Heart left ventricle (tissue), 13 donors: Measurements from ENCODE around the gene MICA.

Experiments
- POLR2A ChIP-seq, 2 donors: fragments of 450-650 bp; IDR thresholded peaks; one replicate each; pipeline ENCODE4 v1.6.1; 2017; ENCODE audit warnings: antibody characterized with exemption in 2 of 2, mild to moderate bottlenecking in 2 of 2, moderate library complexity in 2 of 2
- TF ChIP-seq, protein P1 (sequence below), 12 donors: fragments of 200-600 bp; sonication (generic) in 4 of 12; IDR thresholded peaks; one replicate each; pipeline versions ENCODE4 v1.5.0 to v1.8.0; 2018 to 2022; ENCODE audit warnings: antibody characterized with exemption in 12 of 12, mild to moderate bottlenecking in 5 of 12
- donor health status: ischemic (EF 13 %, LVEDD 7.1; RV severe dilation, severe dysfunction).
- donor health status: DM: no; HTN: yes; CAD: no.
- donor health status: DM: no; HTN: no; CAD: no.
- donor health status: ischemic (EF 25% LVEDD 6.9; RV normal size, moderate dysfunction).
- donor health status: ischemic (EF 25% LVEDD 5.7; RV mildly dilated, moderate dysfunction).
- donor health status: ischemic (EF 35%, LVEDD 5.7; RV mildly dilated, moderate dysfunction).
- donor health status: nonischemic (EF 11% LVEDD 7.7; RV severe dilation, severe dysfunction).
- donor health status: DM: yes; HTN: yes; CAD: no.
- donor health status: PGD.
- donor health status: ischemic (EF 29% LVEDD 5.4; RV normal size, mild dysfunction).
- donor health status: nonischemic (EF 23%, LVEDD 6.1; RV moderate dilation, normal function).

DNA sequence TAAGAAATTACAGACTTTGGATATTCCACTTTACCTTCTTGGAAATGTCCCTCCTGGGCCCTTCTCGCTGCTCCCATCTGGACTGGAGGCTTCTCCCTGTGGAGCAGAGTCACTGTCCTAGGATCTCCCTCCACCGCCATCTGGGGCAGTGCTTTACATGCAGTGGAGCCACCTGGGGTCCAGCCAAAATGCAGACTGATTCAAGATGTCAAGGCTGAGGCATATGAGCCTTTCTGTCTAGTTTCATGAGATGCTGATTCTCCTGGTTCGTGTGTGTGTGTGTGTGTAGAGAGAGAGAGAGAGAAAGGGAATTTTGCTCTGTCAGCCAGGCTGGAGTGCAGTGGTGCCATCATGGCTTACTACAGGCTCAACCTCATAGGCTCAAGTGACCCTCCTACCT lies 14.9 kb downstream of the MICA start:
- TF ChIP-seq, protein P1, sequence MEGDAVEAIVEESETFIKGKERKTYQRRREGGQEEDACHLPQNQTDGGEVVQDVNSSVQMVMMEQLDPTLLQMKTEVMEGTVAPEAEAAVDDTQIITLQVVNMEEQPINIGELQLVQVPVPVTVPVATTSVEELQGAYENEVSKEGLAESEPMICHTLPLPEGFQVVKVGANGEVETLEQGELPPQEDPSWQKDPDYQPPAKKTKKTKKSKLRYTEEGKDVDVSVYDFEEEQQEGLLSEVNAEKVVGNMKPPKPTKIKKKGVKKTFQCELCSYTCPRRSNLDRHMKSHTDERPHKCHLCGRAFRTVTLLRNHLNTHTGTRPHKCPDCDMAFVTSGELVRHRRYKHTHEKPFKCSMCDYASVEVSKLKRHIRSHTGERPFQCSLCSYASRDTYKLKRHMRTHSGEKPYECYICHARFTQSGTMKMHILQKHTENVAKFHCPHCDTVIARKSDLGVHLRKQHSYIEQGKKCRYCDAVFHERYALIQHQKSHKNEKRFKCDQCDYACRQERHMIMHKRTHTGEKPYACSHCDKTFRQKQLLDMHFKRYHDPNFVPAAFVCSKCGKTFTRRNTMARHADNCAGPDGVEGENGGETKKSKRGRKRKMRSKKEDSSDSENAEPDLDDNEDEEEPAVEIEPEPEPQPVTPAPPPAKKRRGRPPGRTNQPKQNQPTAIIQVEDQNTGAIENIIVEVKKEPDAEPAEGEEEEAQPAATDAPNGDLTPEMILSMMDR (IDR thresholded peaks at IDR 0.05) = no peak
- no peak for TF ChIP-seq POLR2A (IDR thresholded peaks at IDR 0.05)
